Anterior cingulate cortex (tissue), 58 donors: ENCODE data around the gene TRMT11.
"Not testable (repeated sequence)": the region's sequence is repeated elsewhere in the genome, so short reads cannot be mapped to it uniquely, and the experiment has no call there.

Experiments used
- DNase-seq, 58 donors: peaks; one replicate each; lab custom pipeline; 2025; lab: John Stamatoyannopoulos, UW

TRMT11 gene

GRCh38 chr6:126040394-126040793 is 54.1 kb downstream of the TRMT11 start:
- DNase-seq, result no peak

- no peak for DNase-seq
Observed at GRCh38 chr6:126040826-126041225, 54.5 kb downstream of the TRMT11 start.

- DNase-seq, result no peak
Observed at GRCh38 chr6:126041516-126041915, 55.2 kb downstream of the TRMT11 start.

- no peak for DNase-seq
Observed at GRCh38 chr6:126042001-126042419, 55.7 kb downstream of the TRMT11 start.

GRCh38 chr6:126047648-126048047 is 61.3 kb downstream of the TRMT11 start:
- DNase-seq, result no peak

GRCh38 chr6:126048635-126049034 is 62.3 kb downstream of the TRMT11 start:
- no peak for DNase-seq

- no peak for DNase-seq
Observed at GRCh38 chr6:126050795-126051194, 64.5 kb downstream of the TRMT11 start.

- DNase-seq, result no peak
Observed at GRCh38 chr6:126051791-126052190, 65.5 kb downstream of the TRMT11 start.

GRCh38 chr6:126052485-126052884 is 66.1 kb downstream of the TRMT11 start:
- no peak for DNase-seq

GRCh38 chr6:126054258-126054702 is 67.9 kb downstream of the TRMT11 start:
- no peak for DNase-seq

- DNase-seq, result no peak
Observed at GRCh38 chr6:126054802-126055201, 68.5 kb downstream of the TRMT11 start.

- no peak for DNase-seq
Observed at GRCh38 chr6:126055449-126055848, 69.1 kb downstream of the TRMT11 start.

- no peak for DNase-seq
Observed at GRCh38 chr6:126056355-126057004, 70.1 kb downstream of the TRMT11 start.

GRCh38 chr6:126058085-126058484 is 71.7 kb downstream of the TRMT11 start:
- not testable (repeated sequence) for DNase-seq

- no peak for DNase-seq
Observed at GRCh38 chr6:126060400-126060799, 74.1 kb downstream of the TRMT11 start.

- no peak for DNase-seq
Observed at GRCh38 chr6:126063512-126064146, 77.3 kb downstream of the TRMT11 start.

- DNase-seq, result no peak
Observed at GRCh38 chr6:126064257-126064747, 78.0 kb downstream of the TRMT11 start.

- no peak for DNase-seq
Observed at GRCh38 chr6:126064748-126065401, 78.5 kb downstream of the TRMT11 start.

- DNase-seq, result no peak
Observed at GRCh38 chr6:126066053-126067048, 80.0 kb downstream of the TRMT11 start.

- DNase-seq, result no peak
Observed at GRCh38 chr6:126067073-126067472, 80.7 kb downstream of the TRMT11 start.
